Amniotic epithelial cell (primary cell): Measurements from ENCODE around the gene TNS2.

Experiments used
- DNase-seq: peaks from one replicate; pipeline ENCODE4 v3.0.0-alpha.2; 2010; ENCODE audit warnings: low read depth

TNS2 gene

DNA sequence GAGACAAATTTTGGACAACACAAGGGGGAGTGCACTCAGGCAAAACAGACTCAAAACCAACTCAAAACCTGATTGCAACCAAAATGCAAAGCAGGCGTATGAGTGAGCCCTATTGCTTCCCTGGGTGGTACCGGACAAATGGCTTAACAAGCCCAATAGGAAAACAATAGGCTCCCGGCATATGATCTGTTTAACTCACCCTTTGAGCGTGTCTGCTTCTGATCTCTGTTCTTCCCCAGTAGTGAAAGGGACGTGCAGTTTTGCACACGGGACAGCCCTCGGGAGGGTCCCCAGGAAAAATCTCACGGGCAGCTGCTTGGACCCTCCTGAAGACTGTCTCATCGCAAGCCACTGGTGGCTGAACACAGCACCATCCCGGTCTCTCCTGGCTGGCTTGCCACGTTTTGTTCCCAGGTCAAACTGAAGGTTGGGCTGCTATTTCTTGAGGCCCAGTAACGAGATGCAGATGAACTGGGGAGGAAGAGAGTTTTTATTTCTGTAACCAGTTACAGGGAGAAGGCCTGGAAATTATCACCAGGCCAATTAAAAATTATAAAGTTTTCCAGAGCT is 63.4 kb downstream of the TNS2 start:
- DNase-seq: no peak

DNA sequence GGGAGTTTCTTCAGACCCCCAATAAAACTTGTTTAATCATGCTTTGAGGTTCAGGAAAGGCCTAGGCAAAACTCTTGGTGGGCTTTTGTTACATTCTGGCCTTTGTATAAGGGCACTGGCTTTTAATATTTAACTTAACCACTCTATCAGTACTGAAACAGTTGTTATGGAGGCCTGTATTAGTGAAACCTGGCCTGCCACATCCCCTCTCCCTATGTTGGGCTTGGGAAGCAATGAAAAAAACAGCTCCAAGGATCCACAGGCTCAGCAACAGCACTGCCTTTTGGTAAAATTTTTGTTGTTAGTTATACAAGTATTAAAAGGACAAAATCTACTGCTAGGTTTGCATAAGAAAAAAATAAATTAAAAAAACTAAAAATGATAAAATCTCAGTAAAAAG is 64.1 kb downstream of the TNS2 start:
- no peak for DNase-seq
